ENCODE data around the gene CD200.
A peak's percentile ranks its signal among the peaks of the same experiment; 100 is the strongest.
"Not testable (repeated sequence)": the region's sequence is repeated elsewhere in the genome, so short reads cannot be mapped to it uniquely, and the experiment has no call there.

Gene CD200

DNA sequence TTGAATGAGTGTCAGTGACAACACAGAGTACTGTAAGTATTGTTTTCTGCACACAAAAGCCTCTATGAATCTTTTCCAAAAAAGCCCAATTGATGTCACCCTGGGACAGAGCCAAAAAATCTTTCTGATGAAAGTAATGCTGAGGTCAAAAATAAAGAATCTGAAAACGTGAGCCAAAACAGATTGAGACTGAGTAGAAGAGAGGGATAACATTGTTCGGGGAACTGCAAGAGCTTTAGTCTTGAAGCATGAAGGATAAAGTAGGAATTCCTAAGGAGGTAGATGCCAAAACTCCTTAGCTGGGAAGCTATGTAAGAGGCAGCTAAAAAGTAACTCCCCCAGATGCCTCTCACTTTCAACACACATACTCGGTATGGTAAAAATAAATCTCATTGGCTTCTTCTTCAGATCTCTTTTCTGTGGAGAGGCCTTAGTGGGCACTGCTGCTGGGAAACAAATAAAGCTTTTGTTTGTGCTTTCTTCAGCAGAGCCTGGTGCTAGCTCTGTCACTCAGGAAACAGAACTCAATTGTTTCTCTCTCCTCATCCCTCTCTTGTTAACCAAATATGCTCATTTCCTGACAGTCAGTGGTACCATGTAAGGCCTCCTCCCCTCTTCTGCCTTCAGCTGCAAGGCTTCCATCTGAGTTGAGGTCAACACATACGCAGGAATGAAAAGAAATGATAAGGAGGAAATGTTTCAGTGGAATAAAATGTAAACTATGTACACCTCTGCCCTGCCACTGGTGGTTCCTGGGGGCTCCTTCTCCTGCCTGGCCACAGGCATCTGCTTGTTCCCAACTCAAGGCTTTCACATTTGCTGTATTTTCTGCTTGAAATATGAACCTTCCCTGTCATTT lies 58.1 kb downstream of the CD200 start:
- DNase-seq (ENCODE audit: low read depth, low spot score), result peak; percentile 72

- DNase-seq (ENCODE audit: low read depth, low spot score), result no peak
Measured at GRCh38 chr3:112391648-112392047, 58.7 kb downstream of the CD200 start.

GRCh38 chr3:112392393-112393359 lies 59.7 kb downstream of the CD200 start:
- DNase-seq (ENCODE audit: low read depth, low spot score), result no peak

DNA sequence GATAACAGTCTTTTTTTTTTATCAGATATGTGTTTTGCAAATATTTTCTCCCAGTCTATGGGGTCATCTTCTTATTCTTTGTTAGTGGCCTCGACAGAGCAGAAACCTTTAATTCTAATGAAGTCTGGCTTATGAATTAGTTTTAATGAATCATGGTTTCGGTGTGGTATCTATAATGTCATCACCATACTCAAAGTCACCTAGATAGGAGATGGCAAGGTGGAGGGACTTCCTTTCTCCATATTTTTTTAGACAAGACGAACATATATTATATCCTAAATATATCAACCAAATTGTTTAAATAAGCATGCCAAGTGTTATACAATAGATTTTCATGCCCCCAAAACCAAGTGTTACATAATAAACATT lies 60.4 kb downstream of the CD200 start:
- DNase-seq (ENCODE audit: low read depth, low spot score), result no peak

DNA sequence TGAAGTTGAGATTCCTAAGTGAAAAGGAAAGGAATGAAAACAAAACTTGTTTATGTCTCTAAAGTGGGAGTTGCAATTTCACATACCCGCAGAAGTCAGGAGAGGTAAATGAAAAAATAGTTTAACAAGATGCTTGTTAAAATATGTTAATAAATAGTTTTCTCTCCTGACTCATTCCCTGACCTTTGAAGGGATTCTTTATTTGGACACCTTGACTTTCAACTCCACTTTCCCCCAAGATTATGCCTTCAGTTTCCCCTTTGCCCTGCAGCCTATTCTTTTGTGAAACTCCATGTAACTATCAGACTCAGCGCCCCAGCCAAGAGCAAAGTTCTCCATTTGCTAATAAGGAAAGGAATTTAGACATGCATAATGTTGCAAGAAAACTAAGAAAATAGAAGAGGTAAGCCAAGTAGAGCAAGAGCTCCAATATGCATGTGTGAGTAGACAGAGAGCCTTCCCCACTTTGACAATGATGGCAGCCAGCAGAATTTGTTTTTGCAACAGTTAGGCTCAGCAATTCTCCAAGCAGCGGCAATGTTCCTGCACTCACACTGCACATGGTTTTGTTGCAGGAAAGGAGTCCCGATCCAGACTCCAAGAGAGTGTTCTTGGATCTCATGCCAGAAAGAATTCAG lies 61.2 kb downstream of the CD200 start:
- no peak for DNase-seq (ENCODE audit: low read depth, low spot score)

DNA sequence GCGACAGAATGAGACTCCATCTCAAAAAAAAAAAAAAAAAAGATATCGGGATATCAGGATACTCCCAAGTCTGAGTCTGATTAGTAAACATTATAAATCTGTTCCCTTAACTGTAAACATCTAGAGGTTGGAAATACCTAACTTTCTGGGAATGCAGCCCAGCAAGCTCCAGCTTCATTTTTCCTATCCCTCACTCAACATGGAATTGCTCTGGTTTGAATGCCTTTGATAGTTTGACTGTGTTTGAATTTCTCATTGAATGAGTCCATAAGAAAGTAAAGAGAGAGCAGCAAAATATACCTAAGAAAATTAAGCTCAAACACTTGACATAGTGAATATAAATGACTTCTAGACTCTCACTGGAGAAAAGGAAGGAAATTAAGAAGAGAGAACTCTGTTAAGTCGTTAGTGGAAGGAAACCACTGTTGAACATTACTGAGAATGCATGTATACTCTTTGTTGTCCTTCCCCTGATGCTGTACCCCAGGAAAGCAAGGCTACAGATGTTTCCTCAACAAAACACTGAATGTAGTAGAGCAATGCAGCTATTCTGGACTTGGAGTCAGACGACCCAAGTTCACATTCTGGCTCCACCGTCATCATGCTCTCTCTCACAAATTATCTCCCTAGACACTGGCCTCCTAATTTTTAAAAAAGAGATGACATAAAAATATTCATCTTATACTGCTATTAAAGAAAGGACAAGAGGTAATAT lies 62.4 kb downstream of the CD200 start:
- no peak for DNase-seq (ENCODE audit: low read depth, low spot score)

DNA sequence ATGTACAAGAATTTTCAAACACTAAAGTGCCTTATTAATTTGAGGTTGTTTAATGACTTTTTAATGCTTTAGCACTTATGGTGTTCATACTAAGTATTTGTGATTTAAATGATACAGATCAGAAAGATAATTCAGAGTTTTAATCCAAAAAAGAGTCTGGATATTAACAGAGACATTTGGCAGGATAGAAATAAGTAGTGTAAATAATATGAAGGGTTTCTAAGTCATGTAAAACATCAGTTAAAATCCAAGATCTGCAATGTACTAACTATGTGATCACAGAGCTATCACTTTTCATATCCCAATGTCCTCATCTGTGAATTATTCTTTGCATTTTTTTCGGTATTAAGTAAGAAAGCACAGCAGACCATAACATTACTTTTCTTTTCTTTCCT lies 62.9 kb downstream of the CD200 start:
- no peak for DNase-seq (ENCODE audit: low read depth, low spot score)

DNA sequence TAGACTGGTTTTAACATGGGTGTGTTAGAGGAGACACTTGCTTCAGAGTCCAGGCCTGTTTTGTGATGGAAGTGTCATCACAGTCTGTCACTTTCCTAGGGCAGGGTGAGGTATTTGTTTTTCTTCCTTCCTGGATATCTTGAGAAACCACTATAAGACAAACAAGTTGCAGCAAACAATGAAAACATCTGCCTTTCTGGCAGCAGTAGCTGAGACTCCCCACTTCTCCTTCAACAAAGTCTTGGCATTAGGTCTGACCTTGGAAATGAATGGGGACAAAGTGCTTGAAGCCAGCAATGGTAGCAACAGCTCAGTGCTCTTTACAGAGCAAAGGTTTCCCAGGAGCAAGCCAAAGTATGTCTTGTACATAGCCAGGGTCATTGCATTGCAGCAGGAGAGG lies 64.6 kb downstream of the CD200 start:
- no peak for DNase-seq (ENCODE audit: low read depth, low spot score)

- DNase-seq (ENCODE audit: low read depth, low spot score), result no peak
Measured at GRCh38 chr3:112399064-112399463, 66.1 kb downstream of the CD200 start.

GRCh38 chr3:112399554-112399953 lies 66.6 kb downstream of the CD200 start:
- DNase-seq (ENCODE audit: low read depth, low spot score), result not testable (repeated sequence)

- DNase-seq (ENCODE audit: low read depth, low spot score), result not testable (repeated sequence)
Measured at GRCh38 chr3:112400317-112400716, 67.4 kb downstream of the CD200 start.

DNA sequence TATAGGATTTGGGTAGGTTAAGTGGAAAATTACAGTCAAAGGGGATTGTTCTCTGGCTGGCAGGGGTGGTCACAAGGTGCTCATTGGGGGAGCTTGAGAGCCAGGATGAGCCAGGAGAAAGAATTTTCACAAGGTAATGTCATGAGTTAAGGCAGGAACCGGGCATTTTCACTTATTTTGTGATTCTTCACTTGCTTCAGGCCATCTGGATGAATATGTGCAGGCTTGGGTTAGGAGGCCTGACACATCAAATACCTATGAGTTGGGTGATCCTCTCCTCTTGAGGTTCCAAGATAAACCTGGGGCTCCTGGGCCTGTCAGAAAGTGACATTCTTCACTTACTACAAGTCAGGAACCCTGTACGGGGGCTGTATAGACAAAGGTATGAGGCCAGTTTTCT lies 68.7 kb downstream of the CD200 start:
- no peak for DNase-seq (ENCODE audit: low read depth, low spot score)

DNA sequence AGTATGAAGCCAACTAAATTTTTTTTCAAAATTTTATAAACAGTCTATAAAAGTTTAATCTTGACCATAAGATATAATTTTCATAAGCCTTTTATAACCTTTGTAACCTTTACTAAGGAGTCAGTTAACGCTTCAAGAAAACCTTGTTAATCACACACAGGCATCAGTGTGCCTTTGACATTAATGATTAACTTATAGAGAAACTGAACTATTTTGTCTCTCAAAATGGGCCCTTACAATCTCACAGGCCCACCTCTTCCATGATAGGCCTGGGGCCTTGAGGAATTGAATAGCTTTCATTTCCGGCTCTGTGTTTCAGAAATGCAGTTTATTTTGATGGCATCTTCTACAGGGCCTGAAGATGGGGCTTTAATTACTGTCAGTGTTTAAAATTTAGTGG lies 70.1 kb downstream of the CD200 start:
- no peak for DNase-seq (ENCODE audit: low read depth, low spot score)

DNA sequence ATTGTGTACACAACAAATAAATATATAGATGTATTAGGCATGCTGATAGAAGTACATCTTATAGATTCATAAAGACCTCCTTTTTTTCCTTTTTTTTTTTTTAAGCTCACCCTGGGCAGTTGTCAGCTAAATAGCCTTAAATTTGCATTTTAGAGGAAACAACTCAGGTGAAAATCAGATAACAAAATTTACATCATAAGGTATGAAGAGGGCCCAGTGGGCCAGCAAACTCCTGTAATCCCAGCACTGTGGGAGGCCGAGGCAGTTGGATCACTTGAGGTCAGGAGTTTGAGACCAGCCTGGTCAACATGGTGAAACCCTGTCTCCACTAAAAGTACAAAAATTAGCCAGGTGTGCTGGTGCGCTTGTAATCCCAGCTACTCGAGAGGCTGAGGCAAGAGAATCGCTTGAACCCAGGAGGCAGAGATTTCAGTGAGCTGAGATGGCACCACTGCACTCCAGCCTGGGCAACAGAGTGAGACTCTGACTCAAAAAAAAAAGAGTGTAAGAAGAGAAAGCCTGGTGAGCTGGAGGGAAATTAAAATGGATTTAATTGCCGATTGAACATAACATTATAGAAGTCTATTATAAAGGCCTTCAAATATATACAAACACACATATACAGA lies 72.1 kb downstream of the CD200 start:
- DNase-seq (ENCODE audit: low read depth, low spot score), result not testable (repeated sequence)

GRCh38 chr3:112405845-112406244 lies 72.9 kb downstream of the CD200 start:
- DNase-seq (ENCODE audit: low read depth, low spot score), result no peak

- DNase-seq (ENCODE audit: low read depth, low spot score), result no peak
Measured at GRCh38 chr3:112407214-112407887, 74.4 kb downstream of the CD200 start.

- no peak for DNase-seq (ENCODE audit: low read depth, low spot score)
Measured at GRCh38 chr3:112407888-112408702, 75.1 kb downstream of the CD200 start.

- no peak for DNase-seq (ENCODE audit: low read depth, low spot score)
Measured at GRCh38 chr3:112409041-112409440, 76.1 kb downstream of the CD200 start.

DNA sequence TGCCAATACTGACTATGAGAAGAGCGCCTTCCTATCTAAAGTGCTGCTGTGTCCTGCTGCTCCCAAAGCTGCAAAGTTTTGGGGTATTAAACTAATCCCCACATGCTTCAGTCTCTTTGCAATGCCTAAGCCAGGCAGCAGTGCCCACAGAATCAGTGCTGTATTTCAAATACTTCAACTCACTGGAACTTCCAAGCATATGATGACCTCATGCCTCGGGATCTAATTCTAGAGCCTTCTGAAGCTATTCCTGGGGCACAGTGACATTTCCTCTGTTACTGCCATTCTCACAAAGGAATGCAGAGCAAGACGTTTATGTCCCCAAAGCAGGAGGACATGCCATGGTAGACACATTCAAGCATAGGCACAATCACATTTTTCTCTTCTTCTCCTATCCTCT lies 78.5 kb downstream of the CD200 start:
- no peak for DNase-seq (ENCODE audit: low read depth, low spot score)
